GM18505 (cell line): ENCODE results near the gene EN2.

Experiments
- ATAC-seq: cut with Tn5 transposase; IDR thresholded peaks from one replicate; pipeline ENCODE4 v1.9.1; 2021; ENCODE audit not compliant: unreplicated experiment
- POLR2A ChIP-seq: IDR thresholded peaks from 4 replicates; pipeline ENCODE4 v1.6.1; 2011; ENCODE audit warnings: borderline replicate concordance; ENCODE audit not compliant: insufficient read depth, insufficient read length; ENCODE audit errors: extremely low read depth

EN2 gene

GRCh38 chr7:155450970-155451801 lies 6.7 kb upstream of the EN2 start:
- no peak for TF ChIP-seq POLR2A
- ATAC-seq = no peak

GRCh38 chr7:155451840-155452239 lies 6.1 kb upstream of the EN2 start:
- TF ChIP-seq POLR2A = no peak

GRCh38 chr7:155452505-155453295 lies 5.2 kb upstream of the EN2 start:
- TF ChIP-seq POLR2A = no peak
- no peak for ATAC-seq

More at GRCh38 chr7:155451840-155452239, 6.1 kb upstream of the EN2 start:
- ATAC-seq = no peak

DNA sequence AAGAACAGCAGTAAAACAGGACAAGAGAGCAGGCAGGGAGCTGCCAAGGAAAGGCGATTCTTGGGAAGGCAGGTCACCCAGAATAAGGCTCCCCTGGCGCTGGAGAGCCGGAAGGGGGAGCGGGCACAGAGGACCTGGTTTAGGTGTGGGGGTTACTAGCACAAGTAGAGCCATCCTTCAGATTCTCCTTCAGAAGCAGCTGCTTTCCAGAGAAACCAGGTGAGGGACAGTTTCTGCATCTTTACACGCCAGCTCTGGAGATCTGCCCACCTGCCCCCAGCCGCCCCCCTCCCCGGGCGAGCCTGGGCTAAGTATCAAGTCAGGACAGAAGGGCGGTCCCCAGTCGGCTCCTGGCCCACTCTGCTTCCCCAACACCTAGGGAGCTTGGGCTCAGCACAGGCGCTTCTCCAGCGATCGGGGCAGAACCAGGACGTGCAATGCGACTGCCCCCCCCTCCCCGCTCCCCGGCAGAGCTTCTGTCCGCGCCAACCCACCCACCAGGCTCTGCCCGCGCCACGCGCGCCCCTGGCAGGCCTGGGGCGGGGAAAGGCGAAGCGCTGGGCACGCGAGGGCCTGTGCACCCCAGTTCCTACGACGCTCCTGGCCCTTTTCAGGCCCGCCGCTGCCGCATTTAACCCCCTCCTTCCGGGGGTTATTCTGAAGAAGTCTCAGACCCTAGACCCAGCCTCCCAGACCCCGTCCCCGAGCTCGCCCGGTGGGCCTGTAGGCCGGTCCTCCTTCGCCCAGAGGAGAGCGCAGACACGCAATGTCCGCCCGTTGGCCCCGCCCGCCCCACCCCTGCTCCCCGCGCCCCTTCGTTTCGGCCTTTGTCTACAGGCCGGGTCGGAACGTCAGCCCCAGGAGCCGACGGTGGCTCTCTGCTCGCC lies 4.4 kb upstream of the EN2 start:
- TF ChIP-seq POLR2A = no peak
- ATAC-seq = no peak

DNA sequence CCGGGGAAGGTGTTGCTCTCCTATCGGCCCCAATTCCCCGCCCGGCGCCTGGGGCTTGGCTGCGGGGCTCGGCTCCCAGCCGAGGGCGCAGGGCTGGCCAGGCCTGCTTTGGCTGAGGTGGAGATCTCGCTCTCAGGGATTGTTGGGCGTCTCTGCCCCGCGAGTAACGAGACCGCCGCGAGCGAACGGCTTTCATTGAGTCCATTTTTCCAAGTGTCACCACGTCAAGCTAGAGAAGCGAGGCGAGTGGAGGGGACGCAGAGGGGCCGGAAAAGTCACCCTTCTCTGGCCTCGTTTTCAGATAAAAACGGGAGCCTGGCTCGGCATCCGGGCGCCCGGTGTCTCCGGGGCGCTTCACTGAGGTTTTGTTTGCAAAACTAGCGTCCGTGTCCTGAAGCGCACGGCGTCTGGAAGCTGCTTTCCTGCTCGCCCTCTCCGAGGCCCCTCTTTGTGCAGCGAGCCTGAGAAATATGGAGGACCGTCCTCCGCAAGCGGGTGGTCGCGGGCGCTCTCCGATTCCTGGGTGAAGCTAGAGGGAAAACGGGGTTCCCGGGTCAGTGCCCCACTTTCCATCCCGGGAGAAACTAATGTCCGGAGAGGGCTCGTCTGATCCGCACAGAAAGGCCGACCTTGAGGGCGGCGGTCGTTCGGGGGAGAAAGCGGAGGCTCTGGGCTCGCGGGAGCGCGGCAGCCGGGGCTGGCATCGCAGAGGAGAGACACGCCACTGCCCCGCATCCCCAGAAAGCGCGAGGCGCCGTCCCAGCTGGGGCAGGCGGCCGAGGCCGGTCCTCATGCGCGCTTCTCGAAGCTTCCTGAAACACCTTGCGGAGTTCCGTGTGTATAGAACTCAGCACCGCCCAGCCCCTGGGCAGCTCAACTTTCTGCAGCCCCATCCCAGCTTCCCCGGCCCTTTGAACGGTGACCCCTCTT lies 3.5 kb upstream of the EN2 start:
- ATAC-seq = no peak
- TF ChIP-seq POLR2A = no peak

GRCh38 chr7:155455132-155455693 lies 2.7 kb upstream of the EN2 start:
- TF ChIP-seq POLR2A = no peak
- ATAC-seq = no peak

- ATAC-seq = no peak
- TF ChIP-seq POLR2A = no peak
These were observed 1.9 kb upstream of the EN2 start for GRCh38 chr7:155455776-155456737.

- no peak for TF ChIP-seq POLR2A
- ATAC-seq = no peak
These were observed 988 bp upstream of the EN2 start for GRCh38 chr7:155456738-155457543.

DNA sequence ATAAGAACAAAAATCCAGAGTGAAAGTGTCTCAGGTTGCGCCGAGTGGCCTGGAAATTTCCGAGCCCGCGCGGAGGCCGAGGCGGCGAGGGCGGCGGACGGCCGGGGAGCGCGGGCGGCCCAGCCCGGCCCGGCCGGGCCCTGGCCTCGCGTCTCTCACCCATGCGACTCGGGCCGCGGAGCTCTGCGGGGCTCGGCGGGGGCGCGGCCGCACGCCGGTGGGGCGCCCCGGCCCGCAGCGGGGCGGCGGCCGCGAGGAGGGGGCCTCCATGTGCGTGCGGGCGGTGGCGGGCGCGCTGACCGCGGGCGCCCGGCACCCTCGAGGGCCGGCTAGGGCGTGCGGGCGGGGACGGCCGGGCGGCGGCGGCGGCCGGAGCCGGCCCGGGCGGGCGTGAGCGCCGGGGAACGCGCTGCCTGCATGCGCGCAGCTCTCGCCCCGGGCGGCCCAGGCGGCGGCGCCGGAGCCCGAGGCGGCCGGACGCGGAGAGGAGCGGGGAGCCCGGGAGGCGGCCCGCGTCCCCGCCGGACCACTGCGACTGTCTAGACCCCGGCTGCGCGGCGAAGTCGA lies 302 bp upstream of the EN2 start:
- ATAC-seq = no peak
- TF ChIP-seq POLR2A = no peak
